Ovary (tissue), 9 donors: ENCODE data around the gene DLG5. TPM values are rescaled to one million over a fixed set of nuclear protein-coding genes. Genes with fewer than 3 reads are reported as not detected.

Experiments used
- DNase-seq, 5 donors: peaks; one replicate each; pipeline ENCODE4 v3.0.0-alpha.2; 2019 to 2020
- H3K27ac ChIP-seq, 2 donors: fragments of 200-600 bp; one replicate each; pipeline versions ENCODE4 v1.5.1 to v1.8.0; 2019 to 2022
- H3K27me3 ChIP-seq: fragments of 200-600 bp; one replicate; pipeline ENCODE4 v1.8.0; 2022
- H3K36me3 ChIP-seq: fragments of 200-600 bp; sonication (generic); one replicate; pipeline ENCODE4 v1.5.1; 2019
- H3K4me1 ChIP-seq: one replicate; pipeline ENCODE4 v1.8.1; 2013; ENCODE audit warnings: mild to moderate bottlenecking, moderate library complexity; ENCODE audit not compliant: insufficient read depth
- H3K4me3 ChIP-seq: fragments of 200-600 bp; sonication (generic); one replicate; pipeline ENCODE4 v1.5.1; 2017
- H3K9me3 ChIP-seq, 2 donors: fragments of 200-600 bp in 1 of 2; sonication (generic) in 1 of 2; one replicate each; pipeline versions ENCODE4 v1.5.1 to v1.8.1; 2013 to 2019; ENCODE audit warnings: mild to moderate bottlenecking in 1 of 2, moderate library complexity in 1 of 2
- CTCF ChIP-seq, 3 donors: fragments of 450-650 bp in 2 of 3; fragments of 200-600 bp in 1 of 3; IDR thresholded peaks; one replicate each; pipeline versions ENCODE4 v1.5.1 to v1.8.0; 2016 to 2022; ENCODE audit warnings: antibody characterized with exemption in 3 of 3, mild to moderate bottlenecking in 1 of 3
- EP300 ChIP-seq: sonication (generic); formaldehyde crosslinking; IDR thresholded peaks from one replicate; pipeline ENCODE4 v1.6.1; 2017; ENCODE audit warnings: antibody characterized with exemption
- POLR2A ChIP-seq: fragments of 450-650 bp; IDR thresholded peaks from one replicate; pipeline ENCODE4 v1.6.1; 2017; ENCODE audit warnings: antibody characterized with exemption, mild to moderate bottlenecking, moderate library complexity
- WGBS, 3 donors: extraction: QIAGEN DNeasy Blood & Tissue Kit in 1 of 3; methylation state at CpG; one replicate each; pipeline versions ENCODE4 v1.1.5 to v1.1.7; 2013 to 2017; 5-methylcytosine and 5-hydroxymethylcytosine counted together
- intact Hi-C, 4 donors: fragments of 100-400 bp; cut with DNase I; formaldehyde crosslinking; loops; one replicate each; pipeline versions ENCODE4 v1.11.0 to v1.15.1; 2022 to 2023
- polyA plus RNA-seq, 2 donors: library from polyadenylated mRNA; stranded (reverse); fragments of 200-250 nt in 1 of 2; fragments of 350-450 nt in 1 of 2; fragmentation: Illumina TruSeq in 1 of 2; extraction: RNeasy Lipid Tissue Mini Kit (QIAGEN cat#74804) in 1 of 2; gene quantifications; one replicate each; pipeline ENCODE4 v1.2.3, GENCODE V29; 2013 to 2014
- total RNA-seq, 7 donors: library from RNA; depleted of rRNA in 2 of 7; stranded (reverse); fragments of >200 nt in 2 of 7; fragmentation: NEBNext Ultra II Directional in 3 of 7; extraction: Animal tissue kit (Norgen Biotek cat#: 25700) in 3 of 7; gene quantifications; one replicate each; pipeline versions ENCODE4 v1.1.0 to v1.2.4, GENCODE V29; 2016 to 2023
- donor health status: DM: no; HTN: no; CAD: no; lungs with moderate emphysema.
- donor health status: DM: no; HTN: no; CAD: no.
- donor health status: Bipolar disorder and iron deficiency.
- donor health status: DM: yes; HTN: yes; CAD: no.
- donor health status: DM: no; HTN: no; CAD: no.
- donor health status: DM: yes; HTN: yes; CAD: no.

DLG5 gene
- total and polyA plus RNA-seq, 9 donors: 29.1 to 71.9 (median 42.8) TPM

DNA sequence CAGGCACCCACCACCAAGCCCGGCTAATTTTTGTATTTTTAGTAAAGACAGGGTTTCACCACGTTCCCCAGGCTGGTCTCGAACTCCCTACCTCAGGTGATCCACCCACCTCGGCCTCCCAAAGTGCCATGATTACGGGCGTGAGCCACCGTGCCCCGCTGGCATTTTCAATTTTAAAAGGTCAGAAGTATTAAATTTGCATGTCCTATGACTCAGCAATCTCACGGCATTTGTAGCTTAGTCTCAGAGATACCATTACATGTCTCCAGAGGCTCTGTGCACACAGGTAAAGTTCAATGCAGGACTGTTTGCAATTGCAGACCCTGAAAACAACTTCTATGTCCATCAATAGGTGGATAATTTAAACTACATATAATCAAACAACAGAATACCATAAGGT is 99.2 kb downstream of the DLG5 start:
- TF ChIP-seq CTCF (IDR thresholded peaks at IDR 0.05) (no peak), POLR2A (no peak), EP300 (no peak)
- DNase-seq: no peak
- intact Hi-C loops: no loop called here
- WGBS, 3 donors: 91 to 93% (median 92%) methylated on average over 9 of the region's 9 CpGs
- Histone ChIP-seq H3K36me3 (no peaks in the 10 kb centered on the region), H3K4me3 (no peak overlapping the region), H3K27me3 (no peaks in the 10 kb centered on the region), H3K27ac (no peak overlapping the region), H3K9me3 (no peaks in the 10 kb centered on the region), H3K4me1 (no peaks in the 10 kb centered on the region)

DNA sequence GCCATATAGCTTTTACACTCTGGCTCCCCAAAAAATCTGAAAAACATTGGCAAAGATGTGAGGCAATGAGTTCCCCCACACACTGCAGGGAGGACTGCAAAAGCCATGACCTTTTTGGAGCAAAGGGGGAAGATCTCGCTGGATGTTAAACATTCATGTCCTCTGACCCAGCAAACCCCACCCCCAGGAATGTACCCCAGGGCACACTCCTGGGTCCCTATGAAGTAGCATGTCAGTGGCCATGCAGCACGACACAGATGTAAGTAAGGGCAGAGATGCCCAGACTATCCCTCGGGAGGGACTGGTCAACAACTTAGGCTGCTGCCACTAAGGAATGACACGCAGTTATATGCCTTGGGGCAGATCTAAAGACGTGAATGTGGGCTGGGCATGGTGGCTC is 100.6 kb downstream of the DLG5 start:
- Histone ChIP-seq H3K4me3 (no peak overlapping the region), H3K9me3 (no peaks in the 10 kb centered on the region), H3K36me3 (no peaks in the 10 kb centered on the region), H3K27ac (no peak overlapping the region), H3K4me1 (no peaks in the 10 kb centered on the region), H3K27me3 (no peaks in the 10 kb centered on the region)
- DNase-seq: no peak
- TF ChIP-seq EP300 (no peak), CTCF (IDR thresholded peaks at IDR 0.05) (no peak), POLR2A (no peak)
- intact Hi-C loops: no loop called here
- WGBS, 3 donors: 74 to 77% (median 74%) methylated on average over 5 of the region's 5 CpGs

GRCh38 chr10:77824908-77825307 is 101.6 kb downstream of the DLG5 start:
- Histone ChIP-seq H3K4me3 (no peak overlapping the region), H3K36me3 (no peaks in the 10 kb centered on the region)
- TF ChIP-seq EP300 (no peak), CTCF (IDR thresholded peaks at IDR 0.05) (no peak), POLR2A (no peak)

GRCh38 chr10:77823811-77824542 is 102.6 kb downstream of the DLG5 start:
- no peak for DNase-seq
- Histone ChIP-seq H3K4me1 (no peaks in the 10 kb centered on the region), H3K36me3 (no peaks in the 10 kb centered on the region), H3K9me3 (no peaks in the 10 kb centered on the region), H3K4me3 (no peak overlapping the region), H3K27ac (no peak overlapping the region), H3K27me3 (no peaks in the 10 kb centered on the region)
- WGBS, 3 donors: 92 to 97% (median 93%) methylated on average over 10 of the region's 10 CpGs
- no peak for TF ChIP-seq EP300
- no peak for TF ChIP-seq POLR2A
- TF ChIP-seq CTCF (IDR thresholded peaks at IDR 0.05): no peak
- intact Hi-C loops: no loop called here

More at GRCh38 chr10:77824908-77825307, 101.6 kb downstream of the DLG5 start:
- no peaks in the 10 kb centered on the region for H3K9me3 ChIP-seq
- no peak for DNase-seq
- H3K4me1 ChIP-seq: no peaks in the 10 kb centered on the region
- H3K27ac ChIP-seq: no peak overlapping the region
- H3K27me3 ChIP-seq: no peaks in the 10 kb centered on the region
- 90 to 94% (median 93%) methylated on average over 7 of the region's 7 CpGs for WGBS, 3 donors
- intact Hi-C loops: no loop called here
